PC-3 (cell line): ENCODE measurements around the gene RBP4.

Source experiments
- CTCF ChIP-seq: fragments of 300-600 bp; sonication (generic); conservative IDR thresholded peaks from 2 replicates; pipeline ENCODE4 v1.5.1; 2017; ENCODE audit warnings: antibody characterized with exemption, low read depth, mild to moderate bottlenecking, low read length
- EZH2 ChIP-seq: fragments of 300-600 bp; sonication (generic); IDR thresholded peaks from one replicate; pipeline ENCODE4 v1.6.1; 2017; ENCODE audit warnings: antibody characterized with exemption, mild to moderate bottlenecking, low read length; ENCODE audit not compliant: unreplicated experiment
- EZH2phosphoT487 ChIP-seq: fragments of 300-600 bp; sonication (generic); IDR thresholded peaks from 2 replicates; pipeline ENCODE4 v1.6.1; 2018; ENCODE audit warnings: mild to moderate bottlenecking, antibody characterized with exemption, low read length, borderline replicate concordance

DNA sequence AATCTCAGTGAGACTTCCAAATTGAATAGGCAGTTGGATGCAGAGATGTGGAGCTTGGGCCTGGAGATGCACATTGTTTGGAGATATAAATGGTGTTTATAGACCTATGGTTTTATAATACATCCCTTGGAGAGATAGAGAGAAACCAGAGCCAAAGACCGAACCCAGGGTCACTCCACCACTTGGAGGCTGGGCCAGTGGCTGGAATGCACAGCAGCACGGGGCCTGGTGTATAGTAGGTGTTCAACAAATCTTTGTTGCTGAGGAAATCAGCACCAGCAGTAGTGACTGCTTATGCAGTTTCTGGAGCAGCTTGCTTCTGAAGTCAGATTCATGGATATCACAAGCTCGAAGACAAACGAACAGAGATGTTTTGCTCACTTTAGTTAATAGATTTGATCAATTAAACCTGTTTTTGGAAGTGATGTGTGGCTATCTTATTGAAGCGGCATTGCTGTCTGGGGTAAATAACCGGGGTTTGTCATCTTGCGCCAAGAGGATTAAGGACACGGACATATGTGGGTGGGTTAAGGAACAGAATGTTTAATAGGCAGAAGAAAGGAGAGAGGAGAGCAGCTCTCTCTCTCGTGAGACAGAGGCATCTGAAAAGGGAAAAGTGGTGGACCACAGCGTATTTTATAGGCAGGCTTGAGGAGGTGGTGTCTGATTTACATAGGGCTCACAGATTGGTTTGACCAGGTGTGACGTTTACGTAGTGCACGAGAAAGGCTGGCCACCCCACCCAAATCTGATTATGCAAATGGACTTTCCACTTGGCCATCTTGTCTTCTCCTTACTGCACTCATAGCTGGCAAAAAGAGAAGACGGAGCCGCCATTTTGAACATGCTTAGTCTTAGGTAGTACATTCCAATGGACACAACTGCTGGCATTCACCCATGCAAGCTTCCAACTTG lies 11.1 kb downstream of the RBP4 start:
- TF ChIP-seq CTCF (no peak), EZH2 (no peak), EZH2phosphoT487 (no peak)
